Neutrophil (primary cell): ENCODE results near the gene PTEN.

Experiments used
- H3K27ac ChIP-seq: fragments of 200-600 bp; sonication (generic); 2 replicates; pipeline ENCODE4 v1.5.1; 2016; ENCODE audit warnings: mild to moderate bottlenecking, moderate library complexity
- H3K27me3 ChIP-seq: fragments of 200-600 bp; sonication (generic); 2 replicates; pipeline ENCODE4 v1.6.0; 2016; ENCODE audit warnings: mild to moderate bottlenecking
- H3K36me3 ChIP-seq: fragments of 200-600 bp; sonication (generic); 2 replicates; pipeline ENCODE4 v1.5.1; 2017
- H3K4me1 ChIP-seq, 2 experiments: fragments of 200-600 bp in 1 of 2; sonication (generic) in 1 of 2; 1 replicate in 1 of 2; 2 replicates in 1 of 2; pipeline versions ENCODE4 v1.5.1 to v1.6.1; 2013 to 2016; ENCODE audit warnings: low read depth in 1 of 2, low read length in 1 of 2, mild to moderate bottlenecking in 1 of 2, moderate library complexity in 1 of 2; ENCODE audit not compliant: control insufficient read depth in 1 of 2, insufficient read depth in 1 of 2
- H3K4me3 ChIP-seq, 2 experiments: fragments of 200-600 bp in 1 of 2; sonication (generic) in 1 of 2; 1 replicate in 1 of 2; 2 replicates in 1 of 2; pipeline ENCODE4 v1.5.1; 2013 to 2016; ENCODE audit warnings: low read depth in 1 of 2, low read length in 1 of 2, mild to moderate bottlenecking in 1 of 2, moderate library complexity in 1 of 2
- H3K9me3 ChIP-seq: fragments of 200-600 bp; sonication (generic); 2 replicates; pipeline ENCODE4 v1.5.1; 2016
- CTCF ChIP-seq: fragments of 200-600 bp; sonication (generic); IDR thresholded peaks from 2 replicates; pipeline ENCODE4 v1.5.1; 2016; ENCODE audit warnings: antibody characterized with exemption

Gene PTEN

GRCh38 chr10:87863053-87863943, at the start of gene PTEN, which contains the start of gene KLLN:
TSS of gene PTEN (plus strand) at chr10:87863625. CDS start at chr10:87864470, 845 bp downstream.
TSS of gene KLLN (minus strand) at chr10:87863533. CDS start at chr10:87862487, 1,046 bp downstream.
- no peaks in the 10 kb centered on the region for H3K27me3 ChIP-seq
- peak within 1 kb of the TSS; percentile 98 for H3K27ac ChIP-seq
- no peaks in the 10 kb centered on the region for H3K9me3 ChIP-seq
- peak; percentile 38 for TF ChIP-seq CTCF
- H3K4me1 ChIP-seq, result peaks cover 19 to 31% of the 10 kb centered on the region in 2 experiments
- H3K36me3 ChIP-seq, result no peaks in the 10 kb centered on the region
- peak within 1 kb of the TSS; percentile 92 to 96 for H3K4me3 ChIP-seq

GRCh38 chr10:87816163-87816897, 47.1 kb upstream of the PTEN start:
- H3K27ac ChIP-seq, result no peak overlapping the region
- no peaks in the 10 kb centered on the region for H3K27me3 ChIP-seq
- H3K36me3 ChIP-seq, result peaks cover 12% of the 10 kb centered on the region
- peaks cover 20 to 21% of the 10 kb centered on the region in 2 experiments for H3K4me1 ChIP-seq
- no peak for TF ChIP-seq CTCF
- no peaks in the 10 kb centered on the region for H3K9me3 ChIP-seq
- no peak overlapping the region for H3K4me3 ChIP-seq

- peak overlapping the region; percentile 80 to 93 for H3K4me3 ChIP-seq
- peaks cover 20 to 21% of the 10 kb centered on the region in 2 experiments for H3K4me1 ChIP-seq
- H3K36me3 ChIP-seq, result peaks cover 5% of the 10 kb centered on the region
- H3K27me3 ChIP-seq, result no peaks in the 10 kb centered on the region
- H3K9me3 ChIP-seq, result no peaks in the 10 kb centered on the region
- TF ChIP-seq CTCF, result no peak
- H3K27ac ChIP-seq, result peak overlapping the region; percentile 81
These were observed 46.4 kb upstream of the PTEN start for GRCh38 chr10:87816898-87817608.

- H3K4me3 ChIP-seq, result peak within 1 kb of the TSS; percentile 80 to 93
- H3K27ac ChIP-seq, result peak within 1 kb of the TSS; percentile 81
- H3K9me3 ChIP-seq, result no peaks in the 10 kb centered on the region
- H3K36me3 ChIP-seq, result no peaks in the 10 kb centered on the region
- peaks cover 20 to 21% of the 10 kb centered on the region in 2 experiments for H3K4me1 ChIP-seq
- no peaks in the 10 kb centered on the region for H3K27me3 ChIP-seq
- TF ChIP-seq CTCF, result no peak
These were observed 45.6 kb upstream of the PTEN start, which contains the start of gene ATAD1 for GRCh38 chr10:87817609-87818504. TSS of gene ATAD1 (minus strand) at chr10:87818226. CDS start at chr10:87814599, 3,627 bp downstream.
